Measurements from ENCODE around the gene GET4.

GRCh38 chr7:919924-920341 is 43.6 kb downstream of the GET4 start:
- no peak for TF ChIP-seq CTCF (IDR thresholded peaks at IDR 0.05)
- no peak for TF ChIP-seq POLR2AphosphoS5 (IDR thresholded peaks at IDR 0.05)
- TF ChIP-seq POLR2A (IDR thresholded peaks at IDR 0.05) = no peak
- no peak for TF ChIP-seq EP300 (IDR thresholded peaks at IDR 0.05)

All from gastroesophageal sphincter (tissue), 3 donors.